HCT116 (cell line): ENCODE measurements around the gene PAX7. TPM values are rescaled to one million over a fixed set of nuclear protein-coding genes. Genes with fewer than 3 reads are reported as not detected.

ENCODE experiments used
- ATAC-seq: fragments of 200-7000 bp; cut with Tn5 transposase; 2 replicates; pipeline ENCODE4 v1.9.1; 2020; ENCODE audit warnings: mild to moderate bottlenecking, moderate library complexity
- BruUV-seq: library from RNA; stranded (reverse); fragments of 400-500 nt; replicated peaks from 2 replicates; lab custom pipeline; 2021; lab: Mats Ljungman, UMichigan
- CTCF ChIA-PET: fragments of 300-600 bp; sonication (Branson Sonifier 250); formaldehyde crosslinking; loops from one replicate; lab custom pipeline; 2021; ENCODE audit warnings: antibody characterized with exemption; lab: Charles Lee
- POLR2A ChIA-PET: fragments of 300-600, 350-600 bp; sonication (Branson Sonifier 250); formaldehyde crosslinking; loops from one replicate; lab custom pipeline; 2021; ENCODE audit warnings: antibody characterized with exemption; lab: Charles Lee
- RAD21 ChIA-PET, 2 experiments: fragments of 300-600 bp; sonication (Branson Sonifier 250); formaldehyde crosslinking; loops; one replicate each; lab custom pipeline; 2023; ENCODE audit warnings: low total read pairs in 2 of 2; ENCODE audit not compliant: uncharacterized antibody in 2 of 2, unreplicated experiment in 2 of 2, low non-redundant PET in 1 of 2; lab: Charles Lee
- DNase-seq: peaks from one replicate; pipeline ENCODE4 v3.0.0-alpha.2; 2010; ENCODE audit warnings: low read depth, low spot score
- H2AFZ ChIP-seq: fragments of 200-600 bp; shearing (Covaris generic), sonication (generic); 2 replicates; pipeline ENCODE4 v1.6.1; 2017; ENCODE audit warnings: low read depth, mixed run types, mixed read lengths, antibody characterized with exemption, low read length; ENCODE audit not compliant: poor library complexity, severe bottlenecking
- H3K27ac ChIP-seq: 2 replicates; pipeline ENCODE4 v1.5.1; 2012; ENCODE audit warnings: low read depth, low read length
- H3K27me3 ChIP-seq: fragments of 200-600 bp; sonication (generic); 2 replicates; pipeline ENCODE4 v1.6.1; 2016; ENCODE audit warnings: mixed run types, low read length, mixed read lengths; ENCODE audit not compliant: insufficient read depth
- H3K36me3 ChIP-seq, 2 experiments: fragments of 200-500 bp in 1 of 2; fragments of 200-600 bp in 1 of 2; sonication (Bioruptor generic) in 1 of 2; sonication (generic) in 1 of 2; 2 replicates each; pipeline versions ENCODE4 v1.5.1 to v1.6.1; 2014 to 2016; ENCODE audit warnings: low read length in 2 of 2, inconsistent platforms in 1 of 2, mixed read lengths in 1 of 2, mixed run types in 1 of 2; ENCODE audit not compliant: insufficient read depth in 2 of 2, control insufficient read depth in 1 of 2
- H3K4me1 ChIP-seq, 2 experiments: fragments of 200-600 bp in 1 of 2; sonication (generic) in 1 of 2; 2 replicates each; pipeline versions ENCODE4 v1.5.1 to v1.6.1; 2012 to 2017; ENCODE audit warnings: low read length in 2 of 2, inconsistent platforms in 1 of 2, mild to moderate bottlenecking in 1 of 2, mixed read lengths in 1 of 2, mixed run types in 1 of 2, moderate library complexity in 1 of 2; ENCODE audit not compliant: insufficient read depth in 2 of 2, control insufficient read depth in 1 of 2
- H3K4me2 ChIP-seq: fragments of 200-600 bp; sonication (generic); 2 replicates; pipeline ENCODE4 v1.6.1; 2017; ENCODE audit warnings: mixed run types, low read length, mixed read lengths
- H3K4me3 ChIP-seq, 2 experiments: fragments of 200-600 bp in 1 of 2; sonication (generic) in 1 of 2; replicated peaks in 1 of 2; 2 replicates each; pipeline ENCODE4 v1.5.1; 2011 to 2016; ENCODE audit warnings: low read length in 2 of 2, control low read depth in 1 of 2, low read depth in 1 of 2, mild to moderate bottlenecking in 1 of 2, mixed read lengths in 1 of 2, mixed run types in 1 of 2
- H3K79me2 ChIP-seq: fragments of 200-600 bp; sonication (generic); 2 replicates; pipeline ENCODE4 v1.6.1; 2017; ENCODE audit warnings: mild to moderate bottlenecking, mixed run types, low read length, moderate library complexity, mixed read lengths; ENCODE audit not compliant: insufficient read depth
- H3K9ac ChIP-seq: fragments of 200-600 bp; sonication (generic); 2 replicates; pipeline ENCODE4 v1.6.1; 2016; ENCODE audit warnings: low read length, mixed read lengths
- H3K9me2 ChIP-seq: fragments of 200-600 bp; sonication (generic), shearing (Covaris generic); 2 replicates; pipeline ENCODE4 v1.6.1; 2017; ENCODE audit warnings: mixed run types, mild to moderate bottlenecking, moderate library complexity; ENCODE audit not compliant: insufficient read depth
- H3K9me3 ChIP-seq, 2 experiments: fragments of 200-500 bp in 1 of 2; fragments of 200-600 bp in 1 of 2; sonication (Bioruptor generic) in 1 of 2; sonication (generic) in 1 of 2; 2 replicates each; pipeline ENCODE4 v1.6.1; 2014 to 2017; ENCODE audit warnings: low read length in 2 of 2, mixed read lengths in 2 of 2, inconsistent platforms in 1 of 2, low read depth in 1 of 2, mild to moderate bottlenecking in 1 of 2, mixed run types in 1 of 2, moderate library complexity in 1 of 2; ENCODE audit not compliant: control insufficient read depth in 1 of 2, insufficient read depth in 1 of 2
- H4K20me1 ChIP-seq: fragments of 200-600 bp; sonication (generic), shearing (Covaris generic); 2 replicates; pipeline ENCODE4 v1.6.1; 2017; ENCODE audit warnings: mixed run types, mild to moderate bottlenecking, moderate library complexity; ENCODE audit not compliant: insufficient read depth
- ATF3 ChIP-seq: IDR thresholded peaks from 2 replicates; pipeline ENCODE4 v1.6.1; 2012
- CBX3 ChIP-seq: IDR thresholded peaks from 2 replicates; pipeline ENCODE4 v1.6.1; 2012; ENCODE audit warnings: low read depth
- CEBPB ChIP-seq: IDR thresholded peaks from 2 replicates; pipeline ENCODE4 v1.6.1; 2012; ENCODE audit warnings: low read depth
- CTCF ChIP-seq, 3 experiments: fragments of 200-600 bp in 1 of 3; sonication (generic) in 1 of 3; IDR thresholded peaks in 2 of 3; conservative IDR thresholded peaks in 1 of 3; 2 replicates each; pipeline ENCODE4 v1.5.1; 2012 to 2017; ENCODE audit warnings: low read depth in 2 of 3, low read length in 2 of 3, antibody characterized with exemption in 1 of 3, borderline replicate concordance in 1 of 3, control low read depth in 1 of 3, mild to moderate bottlenecking in 1 of 3, mixed read lengths in 1 of 3, mixed run types in 1 of 3, moderate library complexity in 1 of 3; ENCODE audit not compliant: insufficient read depth in 1 of 3
- ELF1 ChIP-seq: IDR thresholded peaks from 2 replicates; pipeline ENCODE4 v1.6.1; 2012; ENCODE audit warnings: low read depth, borderline replicate concordance
- EZH2 ChIP-seq: fragments of 200-600 bp; sonication (generic); IDR thresholded peaks from 2 replicates; pipeline ENCODE4 v1.6.1; 2017; ENCODE audit warnings: antibody characterized with exemption, mixed run types
- FOSL1 ChIP-seq: IDR thresholded peaks from 2 replicates; pipeline ENCODE4 v1.6.1; 2012; ENCODE audit warnings: low read depth
- POLR2A ChIP-seq: IDR thresholded peaks from 2 replicates; pipeline ENCODE4 v1.7.0; 2011; ENCODE audit warnings: borderline replicate concordance; ENCODE audit not compliant: insufficient read depth, insufficient read length; ENCODE audit errors: extremely low read depth
- POLR2AphosphoS5 ChIP-seq: IDR thresholded peaks from 2 replicates; pipeline ENCODE4 v1.6.1; 2011; ENCODE audit warnings: mild to moderate bottlenecking, low read depth, low read length, moderate library complexity
- RAD21 ChIP-seq: IDR thresholded peaks from 2 replicates; pipeline ENCODE4 v1.6.1; 2012; ENCODE audit warnings: low read depth, mild to moderate bottlenecking
- REST ChIP-seq: IDR thresholded peaks from 2 replicates; pipeline ENCODE4 v1.6.1; 2012; ENCODE audit warnings: low read depth
- SIN3A ChIP-seq: IDR thresholded peaks from 2 replicates; pipeline ENCODE4 v1.6.1; 2012; ENCODE audit warnings: low read depth
- SP1 ChIP-seq: IDR thresholded peaks from 2 replicates; pipeline ENCODE4 v1.6.1; 2012; ENCODE audit warnings: low read depth
- SRF ChIP-seq: IDR thresholded peaks from 2 replicates; pipeline ENCODE4 v1.6.1; 2012; ENCODE audit warnings: low read depth
- TCF7L2 ChIP-seq: IDR thresholded peaks from 2 replicates; pipeline ENCODE4 v1.7.0; 2011; ENCODE audit warnings: borderline replicate concordance, inconsistent platforms; ENCODE audit not compliant: insufficient read depth, insufficient read length; ENCODE audit errors: extremely low read depth
- YY1 ChIP-seq: IDR thresholded peaks from 2 replicates; pipeline ENCODE4 v1.6.1; 2011; ENCODE audit warnings: low read length, low read depth, moderate library complexity, mild to moderate bottlenecking; ENCODE audit not compliant: insufficient replicate concordance; ENCODE audit errors: extremely low read depth
- ZBTB33 ChIP-seq: IDR thresholded peaks from 2 replicates; pipeline ENCODE4 v1.6.1; 2011; ENCODE audit warnings: mild to moderate bottlenecking, low read length, moderate library complexity; ENCODE audit not compliant: insufficient replicate concordance; ENCODE audit errors: extremely low read depth
- ZFX ChIP-seq: fragments of 450-650 bp; IDR thresholded peaks from 2 replicates; pipeline ENCODE4 v1.6.1; 2017
- ZNF274 ChIP-seq: fragments of 200-500 bp; sonication (Bioruptor generic); IDR thresholded peaks from 2 replicates; pipeline ENCODE4 v1.6.1; 2014; ENCODE audit warnings: mild to moderate bottlenecking, low read depth, low read length, inconsistent platforms
- intact Hi-C: fragments of 100-400 bp; cut with micrococcal nuclease; formaldehyde crosslinking; loops from 2 replicates; pipeline ENCODE4 v1.10.0; 2022
- total RNA-seq: library from RNA; stranded (reverse); gene quantifications from one replicate; pipeline ENCODE4 v1.2.1, GENCODE V29; 2021; ENCODE audit not compliant: unreplicated experiment

PAX7 gene
- total RNA-seq, 1 experiment from 2014 or later, result not detected

- TF ChIP-seq SRF (no peak), ZFX (no peak), CEBPB (no peak), CTCF (IDR thresholded peaks at IDR 0.05 in 2 of 3, conservative IDR thresholded peaks at IDR 0.05 in 1 of 3; ENCODE audit: borderline replicate concordance in 1 of 3, insufficient read depth in 1 of 3, low read depth in 2 of 3, low read length in 2 of 3) (no peak), POLR2AphosphoS5 (no peak), RAD21 (no peak), ZBTB33 (no peak), TCF7L2 (no peak), SP1 (no peak), ZNF274 (no peak), EZH2 (no peak), CBX3 (no peak), ELF1 (no peak), YY1 (no peak), SIN3A (no peak), ATF3 (no peak), POLR2A (no peak), REST (no peak), FOSL1 (no peak)
- intact Hi-C loops, result no loop called here
- Histone ChIP-seq H3K4me3 (no peak overlapping the region), H3K9me2 (no peaks in the 10 kb centered on the region), H3K9ac (no peak overlapping the region), H3K79me2 (no peaks in the 10 kb centered on the region), H3K4me1 (peaks cover 3 to 12% of the 10 kb centered on the region in 2 experiments; a peak in 3 of 4 replicates), H3K4me2 (no peak overlapping the region), H3K27me3 (peaks cover 14% of the 10 kb centered on the region; the same call in 1 of the 2 replicates), H3K36me3 (no peaks in the 10 kb centered on the region), H3K9me3 (no peaks in the 10 kb centered on the region), H2AFZ (no peak overlapping the region), H3K27ac (no peak overlapping the region), H4K20me1 (no peaks in the 10 kb centered on the region)
- ChIA-PET POLR2A (no interaction called here), CTCF (no interaction called here), RAD21 (no interaction called here)
- BruUV-seq, result no TSS peak
- no peak for ATAC-seq
- no peak for DNase-seq
Observed at GRCh38 chr1:18644446-18644845, 13.8 kb downstream of the PAX7 start.
